AG04449 (cell line): Measurements from ENCODE around the gene OGFOD3.
"Not testable (repeated sequence)": the region's sequence is repeated elsewhere in the genome, so short reads cannot be mapped to it uniquely, and the experiment has no call there.

Source experiments
- CTCF ChIA-PET: fragments of 350-600 bp; formaldehyde crosslinking; extraction: SDS; loops from one replicate; lab custom pipeline; 2021; ENCODE audit warnings: antibody characterized with exemption; lab: Yijun Ruan, JAX
- POLR2A ChIA-PET: fragments of 400-600, 350-600 bp; formaldehyde crosslinking; extraction: SDS; loops from one replicate; lab custom pipeline; 2020; ENCODE audit warnings: antibody characterized with exemption, inconsistent platforms; lab: Yijun Ruan, JAX
- DNase-seq: peaks from one replicate; pipeline ENCODE4 v3.0.0-alpha.2; 2010; ENCODE audit warnings: low read depth, low spot score
- H3K4me3 ChIP-seq: 2 replicates; pipeline ENCODE4 v1.5.1; 2011; ENCODE audit warnings: low read depth, mild to moderate bottlenecking, control low read depth, low read length
- CTCF ChIP-seq: IDR thresholded peaks from one replicate; pipeline ENCODE4 v1.5.1; 2011; ENCODE audit warnings: mild to moderate bottlenecking, moderate library complexity, low read length, control low read depth, inconsistent platforms; ENCODE audit not compliant: insufficient read depth; ENCODE audit errors: missing control alignments

Gene OGFOD3

GRCh38 chr17:82384730-82385481 is 33.5 kb downstream of the OGFOD3 start:
- H3K4me3 ChIP-seq, result no peak overlapping the region
- POLR2A ChIA-PET, result no interaction called here
- CTCF ChIA-PET, result interaction anchor here (1.9 kb wide), 1 partner anchor 29 kb away, joined by 5 read pairs; no protein-coding TSS in a partner anchor
- no peak for TF ChIP-seq CTCF
- DNase-seq, result no peak

GRCh38 chr17:82384051-82384729 is 34.2 kb downstream of the OGFOD3 start:
- DNase-seq, result no peak
- no peak for TF ChIP-seq CTCF
- H3K4me3 ChIP-seq, result no peak overlapping the region
- CTCF ChIA-PET, result interaction anchor here (1.9 kb wide), 1 partner anchor 28 kb away, joined by 5 read pairs; no protein-coding TSS in a partner anchor
- POLR2A ChIA-PET, result no interaction called here

- ChIA-PET CTCF (interaction anchor here (1.4 to 1.9 kb wide), 2 partner anchors 13 to 27 kb away, joined by 3 to 5 read pairs; no protein-coding TSS in a partner anchor), POLR2A (no interaction called here)
- TF ChIP-seq CTCF, result no peak
- DNase-seq, result no peak
- H3K4me3 ChIP-seq, result no peak overlapping the region
Measured at GRCh38 chr17:82383411-82383810, 35.0 kb downstream of the OGFOD3 start.

- no peak for DNase-seq
- ChIA-PET CTCF (interaction anchor here (1.4 kb wide), 1 partner anchor 13 kb away, joined by 3 read pairs; no protein-coding TSS in a partner anchor), POLR2A (no interaction called here)
- TF ChIP-seq CTCF, result no peak
- H3K4me3 ChIP-seq, result no peak overlapping the region
Measured at GRCh38 chr17:82382933-82383255, 35.5 kb downstream of the OGFOD3 start.

GRCh38 chr17:82382220-82382932 is 36.0 kb downstream of the OGFOD3 start:
- CTCF ChIA-PET, result interaction anchor here (1.1 to 1.4 kb wide), 2 partner anchors 12 to 32 kb away, joined by 3 read pairs; no protein-coding TSS in a partner anchor
- POLR2A ChIA-PET, H3K4me3 ChIP-seq, DNase-seq: not testable (repeated sequence)

- POLR2A ChIA-PET, H3K4me3 ChIP-seq, DNase-seq: not testable (repeated sequence)
- CTCF ChIA-PET, result interaction anchor here (1.1 kb wide), 1 partner anchor 32 kb away, joined by 3 read pairs; no protein-coding TSS in a partner anchor
Measured at GRCh38 chr17:82381703-82382009, 36.7 kb downstream of the OGFOD3 start.
